ENCODE measurements around the gene PEX12. TPM values are rescaled to one million over a fixed set of nuclear protein-coding genes. Genes with fewer than 3 reads are reported as not detected.

The PEX12 gene
- total and polyA plus RNA-seq, 11 donors = 2.6 to 10.8 (median 7.9) TPM

DNA sequence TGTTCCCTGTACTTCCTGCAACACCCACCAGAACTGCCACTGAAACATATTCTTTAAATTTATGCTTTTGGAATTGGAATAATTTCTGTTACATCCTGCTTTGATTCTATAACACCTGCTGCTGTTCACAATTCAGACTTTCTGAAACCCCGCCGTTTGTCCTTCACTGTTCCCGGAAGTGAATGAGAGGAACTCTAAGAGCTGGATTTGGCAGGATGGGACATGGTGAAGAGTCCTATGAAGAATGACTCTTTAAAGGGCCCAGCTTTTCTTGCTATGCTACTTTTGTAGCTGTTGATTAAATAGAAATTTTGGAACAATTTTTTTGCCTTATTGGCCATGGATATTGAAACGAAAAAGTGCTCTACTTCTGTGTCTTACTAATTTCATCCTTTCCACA lies 17.7 kb upstream of the PEX12 start:
- peak in 2 of 4 donors; percentile 50 to 57 for ATAC-seq
- H3K27ac ChIP-seq = no peak overlapping the region
- intact Hi-C loops (cut with DNase I) = loop anchor here in 1 of 10 donors (10.0 kb wide), 2 partner anchors 59 to 229 kb away; no protein-coding TSS in a partner anchor

DNA sequence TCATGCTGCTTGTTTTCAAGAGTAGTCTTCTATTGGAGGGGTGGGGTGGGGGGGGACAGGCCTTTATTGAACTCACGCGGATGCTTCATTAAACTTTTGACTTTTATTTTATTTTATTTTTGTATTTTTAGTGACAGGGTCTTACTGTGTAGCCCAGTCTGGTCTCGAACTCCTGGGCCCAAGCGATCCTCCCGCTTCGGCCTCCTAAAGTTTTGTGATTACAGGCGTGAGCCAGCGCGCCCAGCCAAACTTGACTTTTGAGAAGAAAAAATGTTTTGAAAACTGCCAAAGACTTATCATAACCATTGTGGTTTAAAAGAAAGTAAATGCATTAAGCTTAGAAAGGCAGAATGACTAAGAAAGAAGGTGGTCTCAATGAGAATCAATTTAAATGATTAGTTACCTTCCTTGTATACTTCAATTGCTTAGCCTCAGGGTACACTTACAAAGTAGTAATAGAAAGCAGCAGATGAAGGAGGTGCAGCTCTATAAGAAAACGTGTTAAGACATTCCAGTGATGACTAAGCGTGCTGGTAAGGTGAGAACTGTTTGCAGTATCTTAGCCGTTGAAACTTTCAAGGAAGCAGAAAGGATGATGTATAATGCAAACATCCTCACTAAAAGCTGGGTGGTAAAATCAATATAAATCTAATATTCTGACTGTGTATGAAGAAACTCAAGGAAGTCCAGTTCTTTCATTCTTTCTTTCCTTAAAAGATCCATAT lies 10.0 kb upstream of the PEX12 start:
- Histone ChIP-seq H3K27me3 (no peaks in the 10 kb centered on the region), H3K4me1 (peaks cover 4 to 39% (median 24%) of the 10 kb centered on the region in 12 donors), H3K4me3 (peak overlapping the region; percentile 72 to 98 (median 83)), H3K27ac (peak overlapping the region in 1 of 12 donors; percentile 94), H3K9me3 (no peaks in the 10 kb centered on the region), H3K36me3 (peaks cover 0 to 11% (median 0%) of the 10 kb centered on the region in 9 donors)
- intact Hi-C loops (cut with DNase I) = no loop called here
- 72 to 74% (median 73%) methylated on average over 12 of the region's 12 CpGs for WGBS, 4 donors
- TF ChIP-seq, protein P1, sequence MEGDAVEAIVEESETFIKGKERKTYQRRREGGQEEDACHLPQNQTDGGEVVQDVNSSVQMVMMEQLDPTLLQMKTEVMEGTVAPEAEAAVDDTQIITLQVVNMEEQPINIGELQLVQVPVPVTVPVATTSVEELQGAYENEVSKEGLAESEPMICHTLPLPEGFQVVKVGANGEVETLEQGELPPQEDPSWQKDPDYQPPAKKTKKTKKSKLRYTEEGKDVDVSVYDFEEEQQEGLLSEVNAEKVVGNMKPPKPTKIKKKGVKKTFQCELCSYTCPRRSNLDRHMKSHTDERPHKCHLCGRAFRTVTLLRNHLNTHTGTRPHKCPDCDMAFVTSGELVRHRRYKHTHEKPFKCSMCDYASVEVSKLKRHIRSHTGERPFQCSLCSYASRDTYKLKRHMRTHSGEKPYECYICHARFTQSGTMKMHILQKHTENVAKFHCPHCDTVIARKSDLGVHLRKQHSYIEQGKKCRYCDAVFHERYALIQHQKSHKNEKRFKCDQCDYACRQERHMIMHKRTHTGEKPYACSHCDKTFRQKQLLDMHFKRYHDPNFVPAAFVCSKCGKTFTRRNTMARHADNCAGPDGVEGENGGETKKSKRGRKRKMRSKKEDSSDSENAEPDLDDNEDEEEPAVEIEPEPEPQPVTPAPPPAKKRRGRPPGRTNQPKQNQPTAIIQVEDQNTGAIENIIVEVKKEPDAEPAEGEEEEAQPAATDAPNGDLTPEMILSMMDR (IDR thresholded peaks at IDR 0.05) = no peak
- TF ChIP-seq POLR2A (IDR thresholded peaks at IDR 0.05) = no peak
- DNase-seq (no peak), ATAC-seq (no peak)

More for the DNA sequence above, 17.7 kb upstream of the PEX12 start:
- H3K9me3 ChIP-seq = no peaks in the 10 kb centered on the region
- 49 to 54% (median 53%) methylated on average over 4 of the region's 4 CpGs for WGBS, 4 donors
- H3K4me1 ChIP-seq = peaks cover 0 to 27% (median 6%) of the 10 kb centered on the region in 12 donors
- no peak overlapping the region for H3K4me3 ChIP-seq
- peaks cover 0 to 83% (median 71%) of the 10 kb centered on the region in 9 donors for H3K36me3 ChIP-seq
- no peaks in the 10 kb centered on the region for H3K27me3 ChIP-seq
- TF ChIP-seq, protein P1 (IDR thresholded peaks at IDR 0.05) = no peak
- no peak for TF ChIP-seq POLR2A (IDR thresholded peaks at IDR 0.05)
- no peak for DNase-seq

DNA sequence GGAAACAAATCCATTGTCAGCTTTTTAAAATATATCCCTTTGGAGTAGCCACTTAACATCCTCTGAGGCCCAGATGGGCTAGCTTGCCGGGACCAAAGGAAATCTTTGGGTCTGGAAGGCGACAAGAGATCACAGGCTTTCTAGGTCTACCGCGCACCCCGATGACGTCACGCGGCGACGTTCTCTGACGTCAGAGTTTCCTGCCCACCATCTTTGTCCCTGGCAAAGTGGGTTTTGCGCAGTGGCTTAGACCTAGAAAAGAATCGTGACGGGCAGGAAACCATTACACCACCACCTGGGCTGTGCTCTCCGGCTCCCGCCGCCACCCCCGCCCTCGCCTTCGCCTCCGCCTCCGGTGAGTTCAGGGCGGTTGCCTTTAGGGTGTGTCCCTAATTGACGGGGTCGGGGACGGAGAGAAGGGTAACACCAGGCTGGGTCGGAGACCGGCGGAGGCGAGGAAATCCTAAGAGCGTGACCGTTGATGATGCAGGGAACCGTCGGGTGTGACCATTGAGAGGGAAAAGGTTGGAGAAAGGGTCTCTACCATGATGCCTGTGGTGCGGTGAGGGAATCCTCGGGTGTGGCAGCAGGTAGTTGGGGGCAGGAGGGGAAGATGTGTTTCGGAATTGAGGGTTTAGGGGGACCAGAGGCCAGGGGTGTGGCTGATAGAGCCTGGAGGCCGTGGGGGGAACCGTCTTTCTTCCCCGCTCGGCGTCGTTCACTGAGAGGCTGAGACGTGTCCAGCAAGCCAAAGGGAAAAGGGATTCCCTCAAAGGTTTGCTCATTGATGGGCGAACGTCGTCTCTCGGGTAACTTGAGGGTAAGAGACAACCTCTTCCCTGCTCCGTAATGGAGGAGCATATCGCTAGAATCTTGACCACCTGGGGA lies 8.9 kb upstream of the PEX12 start, which contains the start of gene AP2B1:
AP2B1 (plus strand) TSS at position 249 of the 888 bp plus-strand sequence. CDS start 6,709 bp downstream, outside the sequence.
- DNase-seq = peak; percentile 90 to 95 (median 93)
- H3K9me3 ChIP-seq = no peaks in the 10 kb centered on the region
- ATAC-seq = peak; percentile 93 to 98 (median 96)
- no peaks in the 10 kb centered on the region for H3K27me3 ChIP-seq
- TF ChIP-seq, protein P1 (IDR thresholded peaks at IDR 0.05) = no peak
- peak in 1 of 2 donors; percentile 74 for TF ChIP-seq POLR2A (IDR thresholded peaks at IDR 0.05)
- peak within 1 kb of the TSS; percentile 77 to 95 (median 91) for H3K27ac ChIP-seq
- intact Hi-C loops (cut with DNase I) = loop anchor here in 1 of 10 donors (1.0 kb wide), 1 partner anchor 9 kb away; the partner anchor contains the start of gene PEX12
- 0 to 1% (median 0%) methylated on average over 36 to 50 of the region's 50 CpGs for WGBS, 4 donors
- H3K36me3 ChIP-seq = peaks cover 0 to 10% (median 0%) of the 10 kb centered on the region in 9 donors
- peak within 1 kb of the TSS; percentile 72 to 98 (median 83) for H3K4me3 ChIP-seq
- peaks cover 4 to 34% (median 24%) of the 10 kb centered on the region in 12 donors for H3K4me1 ChIP-seq
